ENCODE measurements around the gene CHI3L2. TPM values are rescaled to one million over a fixed set of nuclear protein-coding genes. Genes with fewer than 3 reads are reported as not detected.

The CHI3L2 gene
- total and polyA plus RNA-seq, 9 of the 15 experiments (the other 6 are each of a cell fraction or from before 2014, with no cell fraction given) = 0.07 to 0.27 (median 0.15) TPM; not detected in 6

DNA sequence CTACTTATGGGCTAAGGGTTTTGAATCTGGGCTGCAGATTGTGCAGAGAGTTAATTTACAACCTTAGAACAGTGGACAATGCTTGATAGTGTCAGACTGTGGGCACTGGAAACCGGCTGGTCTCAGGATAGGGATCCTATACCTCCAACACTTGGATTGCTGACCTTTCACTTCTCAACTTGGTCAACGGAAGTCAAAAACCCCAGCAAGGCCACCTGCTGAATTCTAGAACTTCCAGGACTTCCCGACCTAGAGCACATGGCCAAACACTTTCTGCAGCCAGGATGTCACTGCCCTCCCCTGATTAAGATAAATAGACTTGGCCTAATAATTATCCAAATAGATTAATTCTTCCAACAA is 26.7 kb upstream of the CHI3L2 start (continued):
- TF ChIP-seq ZNF175 (CRISPR knock-in tag; IDR thresholded peaks at IDR 0.05; ENCODE audit: low read depth) (no peak), ZNF316 (IDR thresholded peaks at IDR 0.05) (peak; percentile 45), THAP7 (CRISPR knock-in tag; IDR thresholded peaks at IDR 0.05) (no peak), ZNF589 (CRISPR knock-in tag; IDR thresholded peaks at IDR 0.05; ENCODE audit: low read depth) (0 out of 2 replicates have a peak, but pooled peaks have one; percentile 35), PCBP1 (IDR thresholded peaks at IDR 0.05; ENCODE audit: low read depth, low read length, poor library complexity, severe bottlenecking) (no peak), ATF1 (CRISPR knock-in tag; IDR thresholded peaks at IDR 0.05) (no peak), ATF1 (tag; IDR thresholded peaks at IDR 0.05) (no peak), MAFG (tag; conservative IDR thresholded peaks at IDR 0.05) (peak; percentile 42; the same call in 1 of the 2 replicates), NR2C2 (CRISPR knock-in tag; IDR thresholded peaks at IDR 0.05) (no peak), NR2C2 (tag; IDR thresholded peaks at IDR 0.05) (0 out of 2 replicates have a peak, but pooled peaks have one; percentile 3), PTBP1 (IDR thresholded peaks at IDR 0.05; ENCODE audit: low read depth, low read length) (no peak), RBM17 (IDR thresholded peaks at IDR 0.05; ENCODE audit: borderline replicate concordance, low read depth, low read length) (no peak)
